Left lung (tissue), 10 donors: Measurements from ENCODE around the gene KIF26A. TPM values are rescaled to one million over a fixed set of nuclear protein-coding genes. Genes with fewer than 3 reads are reported as not detected.
A peak's percentile ranks its signal among the peaks of the same experiment; 100 is the strongest.

Source experiments
- ATAC-seq: fragments of 200-7000 bp; cut with Tn5 transposase; one replicate; pipeline ENCODE4 v1.9.1; 2020; ENCODE audit warnings: moderate library complexity
- DNase-seq, 4 donors: peaks; one replicate each; pipeline ENCODE4 v3.0.0-alpha.2; 2013 to 2020
- H3K27ac ChIP-seq, 2 donors: fragments of 200-600 bp; sonication (generic) in 1 of 2; one replicate each; pipeline versions ENCODE4 v1.5.0 to v1.8.0; 2020 to 2021
- H3K27me3 ChIP-seq, 2 donors: fragments of 200-600 bp; sonication (generic) in 1 of 2; one replicate each; pipeline versions ENCODE4 v1.5.0 to v1.8.0; 2020 to 2021
- H3K36me3 ChIP-seq, 2 donors: fragments of 200-600 bp; sonication (generic) in 1 of 2; one replicate each; pipeline versions ENCODE4 v1.5.0 to v1.8.0; 2020 to 2021
- H3K4me1 ChIP-seq, 2 donors: fragments of 200-600 bp; one replicate each; pipeline ENCODE4 v1.8.0; 2021
- H3K4me3 ChIP-seq, 2 donors: fragments of 200-600 bp; sonication (generic) in 1 of 2; one replicate each; pipeline versions ENCODE4 v1.5.0 to v1.8.0; 2020 to 2021; ENCODE audit warnings: mild to moderate bottlenecking in 1 of 2
- H3K9me3 ChIP-seq, 2 donors: fragments of 200-600 bp; sonication (generic) in 1 of 2; one replicate each; pipeline versions ENCODE4 v1.5.0 to v1.8.0; 2020 to 2021
- CTCF ChIP-seq, 2 donors: fragments of 200-600 bp; sonication (generic) in 1 of 2; IDR thresholded peaks; one replicate each; pipeline versions ENCODE4 v1.5.0 to v1.8.0; 2021; ENCODE audit warnings: antibody characterized with exemption in 2 of 2
- intact Hi-C, 2 donors: fragments of 100-400 bp; cut with DNase I; formaldehyde crosslinking; loops; one replicate each; pipeline versions ENCODE4 v1.11.2 to v1.14.2; 2022
- polyA plus RNA-seq, 6 donors: library from polyadenylated mRNA; unstranded; fragments of 120-200 nt; gene quantifications; one replicate each; pipeline ENCODE4 v1.2.1, GENCODE V29; 2013; ENCODE audit not compliant: insufficient read length in 6 of 6
- total RNA-seq, 2 donors: library from RNA; stranded (reverse); fragmentation: NEBNext Ultra II Directional; extraction: Animal tissue kit (Norgen Biotek cat#: 25700); gene quantifications; one replicate each; pipeline ENCODE4 v1.2.1, GENCODE V29; 2021
- donor health status: DM: no; HTN: yes; CAD: no.
- donor health status: DM: no; HTN: no; CAD: no.

KIF26A gene
- total and polyA plus RNA-seq, 8 donors = 4.5 to 25.5 (median 14.4) TPM

GRCh38 chr14:104168603-104169002 lies 30.2 kb downstream of the KIF26A start:
- intact Hi-C loops = no loop called here

GRCh38 chr14:104169005-104169698 lies 30.8 kb downstream of the KIF26A start:
- H3K9me3 ChIP-seq = no peaks in the 10 kb centered on the region
- no peak for TF ChIP-seq CTCF (IDR thresholded peaks at IDR 0.05)
- no peak for DNase-seq
- no peak overlapping the region for H3K4me3 ChIP-seq
- H3K4me1 ChIP-seq = no peaks in the 10 kb centered on the region
- ATAC-seq = no peak
- no peaks in the 10 kb centered on the region for H3K36me3 ChIP-seq
- intact Hi-C loops = no loop called here
- no peaks in the 10 kb centered on the region for H3K27me3 ChIP-seq
- no peak overlapping the region for H3K27ac ChIP-seq

More at GRCh38 chr14:104168603-104169002, 30.2 kb downstream of the KIF26A start:
- no peaks in the 10 kb centered on the region for H3K36me3 ChIP-seq
- H3K27me3 ChIP-seq = no peaks in the 10 kb centered on the region
- H3K4me1 ChIP-seq = no peaks in the 10 kb centered on the region
- DNase-seq (no peak), ATAC-seq (no peak)
- no peak overlapping the region for H3K4me3 ChIP-seq
- no peak for TF ChIP-seq CTCF (IDR thresholded peaks at IDR 0.05)
- no peak overlapping the region for H3K27ac ChIP-seq
- no peaks in the 10 kb centered on the region for H3K9me3 ChIP-seq

- Histone ChIP-seq H3K27ac (no peak overlapping the region), H3K27me3 (no peaks in the 10 kb centered on the region), H3K4me1 (no peaks in the 10 kb centered on the region), H3K9me3 (no peaks in the 10 kb centered on the region), H3K4me3 (no peak overlapping the region), H3K36me3 (no peaks in the 10 kb centered on the region)
- intact Hi-C loops = no loop called here
- no peak for ATAC-seq
- DNase-seq = no peak
- TF ChIP-seq CTCF (IDR thresholded peaks at IDR 0.05) = no peak
Observed at GRCh38 chr14:104169699-104170479, 31.5 kb downstream of the KIF26A start.

GRCh38 chr14:104171029-104171697 lies 32.8 kb downstream of the KIF26A start:
- H3K36me3 ChIP-seq = peaks cover 0 to 7% of the 10 kb centered on the region in 2 donors
- intact Hi-C loops = no loop called here
- no peak overlapping the region for H3K4me3 ChIP-seq
- H3K27ac ChIP-seq = no peak overlapping the region
- H3K27me3 ChIP-seq = no peaks in the 10 kb centered on the region
- peak; percentile 88 for ATAC-seq
- H3K4me1 ChIP-seq = no peaks in the 10 kb centered on the region
- peak in 2 of 4 donors; percentile 46 to 57 for DNase-seq
- no peak for TF ChIP-seq CTCF (IDR thresholded peaks at IDR 0.05)
- H3K9me3 ChIP-seq = no peaks in the 10 kb centered on the region

- ATAC-seq = peak; percentile 42
- Histone ChIP-seq H3K9me3 (no peaks in the 10 kb centered on the region), H3K4me3 (no peak overlapping the region), H3K36me3 (peaks cover 0 to 12% of the 10 kb centered on the region in 2 donors), H3K27me3 (no peaks in the 10 kb centered on the region), H3K27ac (no peak overlapping the region), H3K4me1 (no peaks in the 10 kb centered on the region)
- DNase-seq = no peak
- TF ChIP-seq CTCF (IDR thresholded peaks at IDR 0.05) = no peak
- intact Hi-C loops = no loop called here
Observed at GRCh38 chr14:104171895-104172294, 33.5 kb downstream of the KIF26A start.
